Gastroesophageal sphincter (tissue), 4 donors: ENCODE data around the gene AATK. TPM values are rescaled to one million over a fixed set of nuclear protein-coding genes. Genes with fewer than 3 reads are reported as not detected.

Experiments
- ATAC-seq: fragments of 150-250 bp; one replicate; pipeline ENCODE4 v1.9.1; 2016; ENCODE audit warnings: mild to moderate bottlenecking, moderate library complexity
- H3K27ac ChIP-seq, 4 donors: fragments of 200-600 bp; sonication (generic) in 3 of 4; 1 replicate in 3 of 4; 2 replicates in 1 of 4; pipeline ENCODE4 v1.5.1; 2016 to 2019
- H3K27me3 ChIP-seq: fragments of 200-600 bp; sonication (generic); one replicate; pipeline ENCODE4 v1.5.1; 2019
- H3K36me3 ChIP-seq, 2 donors: fragments of 200-600 bp; sonication (generic); one replicate each; pipeline ENCODE4 v1.5.1; 2019; ENCODE audit warnings: control low read depth in 1 of 2
- H3K4me1 ChIP-seq, 3 donors: fragments of 200-600 bp; sonication (generic); 1 replicate in 2 of 3; 2 replicates in 1 of 3; pipeline ENCODE4 v1.5.1; 2016 to 2019; ENCODE audit warnings: control low read depth in 2 of 3
- H3K4me3 ChIP-seq, 2 donors: fragments of 200-600 bp; sonication (generic); one replicate each; pipeline ENCODE4 v1.5.1; 2019; ENCODE audit warnings: mild to moderate bottlenecking in 1 of 2, moderate library complexity in 1 of 2
- H3K9me3 ChIP-seq, 3 donors: fragments of 200-600 bp; sonication (generic); one replicate each; pipeline ENCODE4 v1.5.1; 2017 to 2019; ENCODE audit warnings: control low read depth in 2 of 3
- CTCF ChIP-seq, 4 experiments: fragments of 200-600 bp in 2 of 4; fragments of 450-650 bp in 2 of 4; sonication (generic) in 1 of 4; IDR thresholded peaks; one replicate each; pipeline ENCODE4 v1.5.1; 2017 to 2019; ENCODE audit warnings: antibody characterized with exemption in 4 of 4, mild to moderate bottlenecking in 2 of 4, moderate library complexity in 2 of 4
- EP300 ChIP-seq: sonication (generic); formaldehyde crosslinking; IDR thresholded peaks from one replicate; pipeline ENCODE4 v1.6.1; 2017; ENCODE audit warnings: antibody characterized with exemption, mild to moderate bottlenecking
- POLR2A ChIP-seq, 2 donors: fragments of 450-650 bp; IDR thresholded peaks; one replicate each; pipeline ENCODE4 v1.6.1; 2017; ENCODE audit warnings: antibody characterized with exemption in 2 of 2, mild to moderate bottlenecking in 2 of 2, moderate library complexity in 1 of 2
- POLR2AphosphoS5 ChIP-seq: sonication (generic); formaldehyde crosslinking; IDR thresholded peaks from one replicate; pipeline ENCODE4 v1.6.1; 2017; ENCODE audit warnings: antibody characterized with exemption
- WGBS, 2 donors: methylation state at CpG; one replicate each; pipeline ENCODE4 v1.1.5; 2018; ENCODE audit warnings: low coverage in 1 of 2; 5-methylcytosine and 5-hydroxymethylcytosine counted together
- total RNA-seq, 4 donors: library from RNA; depleted of rRNA; stranded (reverse); fragments of >200 nt; gene quantifications; one replicate each; pipeline ENCODE4 v1.1.0, GENCODE V29; 2016

AATK gene
- total RNA-seq, 4 donors from 2014 or later = 14.5 to 28.0 (median 22.1) TPM

DNA sequence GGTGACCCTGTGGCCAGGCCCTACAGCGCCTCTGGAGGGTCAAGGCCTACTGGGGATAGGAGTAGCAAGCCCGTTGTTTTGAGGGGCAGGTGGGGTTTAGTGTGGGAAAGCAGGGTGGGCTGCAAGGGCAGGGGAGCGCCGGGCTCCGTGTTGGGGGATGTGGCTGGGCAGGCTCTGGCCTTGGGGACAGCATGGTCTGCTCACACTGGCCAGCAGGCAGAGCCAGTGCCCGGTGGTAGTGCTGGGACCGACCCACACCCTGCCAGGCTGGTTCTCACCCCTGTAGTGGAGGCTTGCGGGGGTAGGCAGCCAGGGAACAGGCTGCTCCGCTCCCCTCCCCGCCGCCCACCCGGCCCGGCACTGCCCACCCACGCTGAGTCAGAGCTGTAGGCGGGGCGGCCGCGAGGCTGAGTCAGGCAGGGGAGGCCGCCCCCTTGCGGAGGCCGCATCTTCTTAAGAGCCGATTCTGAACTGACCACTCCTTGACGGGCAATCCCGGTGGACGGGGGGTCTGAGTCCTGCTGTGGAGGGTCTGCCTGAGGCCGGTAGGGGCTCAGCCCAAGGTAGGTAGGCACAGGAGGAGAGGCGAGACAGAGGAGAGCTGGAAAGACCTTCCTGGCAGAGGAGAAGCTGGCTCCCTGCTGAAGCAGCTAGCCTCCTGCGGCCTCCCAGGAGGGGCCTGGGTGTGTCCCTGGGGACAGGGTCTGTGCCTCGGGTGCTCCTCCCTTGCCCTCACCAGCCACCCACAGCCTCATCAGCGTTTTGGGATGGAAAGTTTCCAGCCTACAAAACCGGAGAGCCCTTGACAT, 68.7 kb downstream of the AATK start:
- Histone ChIP-seq H3K9me3 (no peaks in the 10 kb centered on the region), H3K36me3 (peaks cover 0 to 29% of the 10 kb centered on the region in 2 donors), H3K27ac (peak overlapping the region in 3 of 4 donors; percentile 69 to 84 (median 82)), H3K27me3 (no peaks in the 10 kb centered on the region), H3K4me3 (peak overlapping the region in 1 of 2 donors; percentile 33), H3K4me1 (peaks cover 0 to 68% (median 39%) of the 10 kb centered on the region in 3 donors)
- peak; percentile 42 for TF ChIP-seq POLR2AphosphoS5
- TF ChIP-seq CTCF (IDR thresholded peaks at IDR 0.05) = peak in 3 of 4 experiments; percentile 63 to 93 (median 77)
- no peak for TF ChIP-seq POLR2A (IDR thresholded peaks at IDR 0.05)
- peak; percentile 67 for ATAC-seq
- WGBS, 2 donors = 0% methylated on average over 1 of the region's 31 CpGs; no CpG with 5 or more reads in 1 of the 2 donors

DNA sequence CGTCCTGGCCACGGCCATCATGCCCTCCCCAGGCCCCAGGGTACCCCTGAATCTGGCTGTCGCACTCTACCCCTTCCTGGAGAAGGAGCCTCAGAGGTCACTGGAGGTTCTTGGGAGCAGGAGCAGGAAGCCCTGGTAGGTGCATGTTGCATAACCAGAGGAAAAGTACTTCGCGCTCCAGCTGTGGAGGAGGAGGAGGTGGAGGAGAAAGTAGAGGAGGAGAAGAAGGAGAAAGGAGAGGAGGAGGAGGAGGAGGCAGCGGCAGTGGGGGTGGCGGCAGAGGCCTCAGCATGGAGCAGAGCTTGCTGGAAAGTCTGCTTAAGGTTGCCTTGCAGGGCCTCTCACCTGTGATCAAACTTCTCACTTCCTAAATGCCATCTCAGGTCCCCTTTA, 69.3 kb downstream of the AATK start:
- ATAC-seq = no peak
- Histone ChIP-seq H3K27me3 (no peaks in the 10 kb centered on the region), H3K27ac (peak overlapping the region in 3 of 4 donors; percentile 69 to 84 (median 82)), H3K4me1 (peaks cover 0 to 65% (median 39%) of the 10 kb centered on the region in 3 donors), H3K9me3 (no peaks in the 10 kb centered on the region), H3K4me3 (no peak overlapping the region), H3K36me3 (peaks cover 0 to 27% of the 10 kb centered on the region in 2 donors)
- 66% methylated on average over 4 of the region's 7 CpGs; no CpG with 5 or more reads in 1 of the 2 donors for WGBS, 2 donors
- TF ChIP-seq POLR2AphosphoS5 (no peak), CTCF (IDR thresholded peaks at IDR 0.05) (no peak)

- Histone ChIP-seq H3K4me1 (peaks cover 0 to 71% (median 40%) of the 10 kb centered on the region in 3 donors), H3K27me3 (no peaks in the 10 kb centered on the region), H3K9me3 (no peaks in the 10 kb centered on the region), H3K4me3 (no peak overlapping the region), H3K27ac (peak overlapping the region in 3 of 4 donors; percentile 82 to 86 (median 84)), H3K36me3 (peaks cover 0 to 20% of the 10 kb centered on the region in 2 donors)
- WGBS, 2 donors = 39 to 75% methylated on average over 2 to 3 of the region's 13 CpGs
- TF ChIP-seq POLR2A (IDR thresholded peaks at IDR 0.05) = no peak
- no peak for TF ChIP-seq CTCF (IDR thresholded peaks at IDR 0.05)
- no peak for TF ChIP-seq POLR2AphosphoS5
- no peak for ATAC-seq
Observed at GRCh38 chr17:81095383-81095762, 70.6 kb downstream of the AATK start.

- Histone ChIP-seq H3K27me3 (no peaks in the 10 kb centered on the region), H3K27ac (peak overlapping the region in 3 of 4 donors; percentile 82 to 86 (median 84)), H3K4me1 (peaks cover 0 to 78% (median 45%) of the 10 kb centered on the region in 3 donors), H3K9me3 (no peaks in the 10 kb centered on the region), H3K36me3 (peaks cover 0 to 17% of the 10 kb centered on the region in 2 donors), H3K4me3 (no peak overlapping the region)
- TF ChIP-seq POLR2AphosphoS5 = peak; percentile 71
- TF ChIP-seq CTCF (IDR thresholded peaks at IDR 0.05) = peak in 2 of 4 experiments; percentile 6 to 33
- no peak for TF ChIP-seq EP300
- TF ChIP-seq POLR2A (IDR thresholded peaks at IDR 0.05) = no peak
- peak; percentile 75 for ATAC-seq
- WGBS, 2 donors = 9% methylated on average over 8 of the region's 33 CpGs; no CpG with 5 or more reads in 1 of the 2 donors
Observed at GRCh38 chr17:81094509-81095382, 71.3 kb downstream of the AATK start.
